ENCODE data around the gene CARHSP1. TPM values are rescaled to one million over a fixed set of nuclear protein-coding genes. Genes with fewer than 3 reads are reported as not detected.
"Not testable (repeated sequence)": the region's sequence is repeated elsewhere in the genome, so short reads cannot be mapped to it uniquely, and the experiment has no call there.

CARHSP1 gene
- total RNA-seq, 4 donors from 2014 or later, result 12.4 to 22.3 (median 18.4) TPM

GRCh38 chr16:8846401-8846932 lies 22.3 kb downstream of the CARHSP1 start:
- Histone ChIP-seq H3K27me3 (no peaks in the 10 kb centered on the region), H3K4me3 (no peak overlapping the region), H3K27ac (no peak overlapping the region), H3K36me3 (peaks cover 0 to 21% of the 10 kb centered on the region in 2 donors), H3K9me3 (no peaks in the 10 kb centered on the region), H3K4me1 (peaks cover 5 to 7% of the 10 kb centered on the region in 2 donors)
- intact Hi-C loops (cut with DNase I; ENCODE audit: low total_unique reads), result no loop called here
- no peak for TF ChIP-seq CTCF (IDR thresholded peaks at IDR 0.05 in 4 of 5, conservative IDR thresholded peaks at IDR 0.05 in 1 of 5)
- no peak for TF ChIP-seq POLR2A (IDR thresholded peaks at IDR 0.05)
- in situ Hi-C loops (cut with MboI; ENCODE audit: low sequenced_read_pairs in 4 of 4), result no loop called here
- ATAC-seq (no peak), DNase-seq (no peak)

- no peaks in the 10 kb centered on the region for H3K27me3 ChIP-seq
- DNase-seq (no peak), ATAC-seq (no peak)
- in situ Hi-C loops (cut with MboI; ENCODE audit: low sequenced_read_pairs in 4 of 4) (no loop called here), intact Hi-C loops (cut with DNase I; ENCODE audit: low total_unique reads) (no loop called here)
- H3K4me3 ChIP-seq, result no peak overlapping the region
- H3K36me3 ChIP-seq, result peaks cover 0 to 21% of the 10 kb centered on the region in 2 donors
- TF ChIP-seq CTCF (IDR thresholded peaks at IDR 0.05 in 4 of 5, conservative IDR thresholded peaks at IDR 0.05 in 1 of 5), result no peak
- TF ChIP-seq POLR2A (IDR thresholded peaks at IDR 0.05), result no peak
- H3K27ac ChIP-seq, result no peak overlapping the region
- H3K4me1 ChIP-seq, result peaks cover 3 to 7% of the 10 kb centered on the region in 2 donors
- H3K9me3 ChIP-seq, result no peaks in the 10 kb centered on the region
Measured at GRCh38 chr16:8845699-8846298, 23.0 kb downstream of the CARHSP1 start.

- H3K9me3 ChIP-seq; H3K4me1 ChIP-seq; H3K36me3 ChIP-seq; H3K27ac ChIP-seq; H3K27me3 ChIP-seq; in situ Hi-C loops (cut with MboI; ENCODE audit: low sequenced_read_pairs in 4 of 4); ATAC-seq; DNase-seq; intact Hi-C loops (cut with DNase I; ENCODE audit: low total_unique reads): not testable (repeated sequence)
- peak overlapping the region in 2 of 4 donors; percentile 9 to 27 for H3K4me3 ChIP-seq
Measured at GRCh38 chr16:8843296-8843695, 25.5 kb downstream of the CARHSP1 start.

GRCh38 chr16:8842016-8842415 lies 26.8 kb downstream of the CARHSP1 start:
- DNase-seq; H3K9me3 ChIP-seq; intact Hi-C loops (cut with DNase I; ENCODE audit: low total_unique reads); H3K27me3 ChIP-seq; in situ Hi-C loops (cut with MboI; ENCODE audit: low sequenced_read_pairs in 4 of 4); H3K4me1 ChIP-seq; ATAC-seq; H3K36me3 ChIP-seq: not testable (repeated sequence)
- Histone ChIP-seq H3K27ac (peak overlapping the region in 3 of 4 donors; percentile 25 to 54 (median 26)), H3K4me3 (peak overlapping the region in 1 of 4 donors; percentile 27)

- H3K27ac ChIP-seq; H3K27me3 ChIP-seq; H3K36me3 ChIP-seq; H3K4me3 ChIP-seq; intact Hi-C loops (cut with DNase I; ENCODE audit: low total_unique reads); H3K4me1 ChIP-seq; DNase-seq; H3K9me3 ChIP-seq; ATAC-seq; in situ Hi-C loops (cut with MboI; ENCODE audit: low sequenced_read_pairs in 4 of 4): not testable (repeated sequence)
Measured at GRCh38 chr16:8837594-8837993, 31.2 kb downstream of the CARHSP1 start.

GRCh38 chr16:8836797-8837196 lies 32.0 kb downstream of the CARHSP1 start:
- H3K27me3 ChIP-seq; H3K9me3 ChIP-seq; H3K4me3 ChIP-seq; intact Hi-C loops (cut with DNase I; ENCODE audit: low total_unique reads); H3K27ac ChIP-seq; H3K36me3 ChIP-seq; in situ Hi-C loops (cut with MboI; ENCODE audit: low sequenced_read_pairs in 4 of 4); DNase-seq; H3K4me1 ChIP-seq; ATAC-seq: not testable (repeated sequence)

- no peaks in the 10 kb centered on the region for H3K27me3 ChIP-seq
- DNase-seq (no peak), ATAC-seq (no peak)
- H3K27ac ChIP-seq, result no peak overlapping the region
- H3K4me1 ChIP-seq, result no peaks in the 10 kb centered on the region
- in situ Hi-C loops (cut with MboI; ENCODE audit: low sequenced_read_pairs in 4 of 4), result no loop called here
- intact Hi-C loops (cut with DNase I; ENCODE audit: low total_unique reads), result no loop called here
- peaks cover 0 to 25% of the 10 kb centered on the region in 2 donors for H3K36me3 ChIP-seq
- H3K4me3 ChIP-seq, result no peak overlapping the region
- H3K9me3 ChIP-seq, result no peaks in the 10 kb centered on the region
- no peak for TF ChIP-seq CTCF (IDR thresholded peaks at IDR 0.05 in 4 of 5, conservative IDR thresholded peaks at IDR 0.05 in 1 of 5)
- TF ChIP-seq POLR2A (IDR thresholded peaks at IDR 0.05), result no peak
Measured at GRCh38 chr16:8832717-8833105, 36.1 kb downstream of the CARHSP1 start.
